WI38 (cell line): ENCODE results near the gene PXMP2.
A peak's percentile ranks its signal among the peaks of the same experiment; 100 is the strongest.
"Not testable (repeated sequence)": the region's sequence is repeated elsewhere in the genome, so short reads cannot be mapped to it uniquely, and the experiment has no call there.

Experiments used
- H3K4me3 ChIP-seq: 2 replicates; pipeline ENCODE4 v1.5.1; 2011; ENCODE audit warnings: low read depth, mild to moderate bottlenecking, control low read depth, low read length
- CTCF ChIP-seq: IDR thresholded peaks from 2 replicates; pipeline ENCODE4 v1.5.1; 2012; ENCODE audit warnings: low read depth, mild to moderate bottlenecking, control low read depth, low read length

Gene PXMP2

GRCh38 chr12:132686825-132687210 is 569 bp upstream of the PXMP2 start:
- no peak for TF ChIP-seq CTCF
- peak overlapping the region; percentile 66 for H3K4me3 ChIP-seq

- H3K4me3 ChIP-seq, result no peak overlapping the region
Measured at GRCh38 chr12:132689227-132689626, 1.8 kb downstream of the PXMP2 start.

GRCh38 chr12:132690112-132690511 is 2.7 kb downstream of the PXMP2 start:
- no peak overlapping the region for H3K4me3 ChIP-seq
- no peak for TF ChIP-seq CTCF

More at GRCh38 chr12:132689227-132689626, 1.8 kb downstream of the PXMP2 start:
- no peak for TF ChIP-seq CTCF

- not testable (repeated sequence) for H3K4me3 ChIP-seq
Measured at GRCh38 chr12:132692030-132692429, 4.6 kb downstream of the PXMP2 start.

- not testable (repeated sequence) for H3K4me3 ChIP-seq
Measured at GRCh38 chr12:132694888-132695287, 7.5 kb downstream of the PXMP2 start.

- no peak for TF ChIP-seq CTCF
- no peak overlapping the region for H3K4me3 ChIP-seq
Measured at GRCh38 chr12:132695431-132695830, 8.0 kb downstream of the PXMP2 start.

- H3K4me3 ChIP-seq, result no peak overlapping the region
- no peak for TF ChIP-seq CTCF
Measured at GRCh38 chr12:132698341-132698740, 11.0 kb downstream of the PXMP2 start.

GRCh38 chr12:132700212-132700822 is 12.9 kb downstream of the PXMP2 start:
- TF ChIP-seq CTCF, result no peak
- no peak overlapping the region for H3K4me3 ChIP-seq
